Testis (tissue), 2 donors: ENCODE data around the gene THUMPD1.

Experiments used
- CTCF ChIP-seq, 3 experiments: fragments of 450-650 bp in 2 of 3; fragments of 200-600 bp in 1 of 3; sonication (generic) in 1 of 3; IDR thresholded peaks; one replicate each; pipeline ENCODE4 v1.5.1; 2016 to 2019; ENCODE audit warnings: antibody characterized with exemption in 3 of 3, mild to moderate bottlenecking in 2 of 3, moderate library complexity in 1 of 3
- POLR2A ChIP-seq: fragments of 450-650 bp; IDR thresholded peaks from one replicate; pipeline ENCODE4 v1.6.1; 2017; ENCODE audit warnings: antibody characterized with exemption, mild to moderate bottlenecking, moderate library complexity

- TF ChIP-seq POLR2A: no peak
- no peak for TF ChIP-seq CTCF (IDR thresholded peaks at IDR 0.05)
Observed at GRCh38 chr16:20766294-20766693, 24.7 kb upstream of the THUMPD1 start.
